Peyer's patch (tissue), 4 donors: ENCODE measurements around the gene TCIRG1.
A peak's percentile ranks its signal among the peaks of the same experiment; 100 is the strongest.

Experiments
- CTCF ChIP-seq, 6 experiments: fragments of 450-650 bp in 4 of 6; fragments of 200-600 bp in 2 of 6; sonication (generic) in 1 of 6; IDR thresholded peaks; one replicate each; pipeline ENCODE4 v1.5.1; 2017 to 2019; ENCODE audit warnings: antibody characterized with exemption in 6 of 6, mild to moderate bottlenecking in 3 of 6, moderate library complexity in 1 of 6
- POLR2A ChIP-seq, 2 donors: fragments of 450-650 bp; IDR thresholded peaks; one replicate each; pipeline ENCODE4 v1.5.1; 2017; ENCODE audit warnings: antibody characterized with exemption in 2 of 2, mild to moderate bottlenecking in 2 of 2, moderate library complexity in 2 of 2

GRCh38 chr11:68014947-68015447 is 23.8 kb upstream of the TCIRG1 start:
- TF ChIP-seq POLR2A (IDR thresholded peaks at IDR 0.05) (no peak), CTCF (IDR thresholded peaks at IDR 0.05) (peak in 1 of 6 experiments; percentile 1)
